Inflammatory macrophage treated with lipopolysaccharide for 1 hour (primary cell): ENCODE measurements around the gene DLX3.
A peak's percentile ranks its signal among the peaks of the same experiment; 100 is the strongest.

ENCODE experiments used
- DNase-seq, 2 donors: peaks; one replicate each; pipeline ENCODE4 v3.0.0-alpha.2; 2020 to 2022

DLX3 gene

DNA sequence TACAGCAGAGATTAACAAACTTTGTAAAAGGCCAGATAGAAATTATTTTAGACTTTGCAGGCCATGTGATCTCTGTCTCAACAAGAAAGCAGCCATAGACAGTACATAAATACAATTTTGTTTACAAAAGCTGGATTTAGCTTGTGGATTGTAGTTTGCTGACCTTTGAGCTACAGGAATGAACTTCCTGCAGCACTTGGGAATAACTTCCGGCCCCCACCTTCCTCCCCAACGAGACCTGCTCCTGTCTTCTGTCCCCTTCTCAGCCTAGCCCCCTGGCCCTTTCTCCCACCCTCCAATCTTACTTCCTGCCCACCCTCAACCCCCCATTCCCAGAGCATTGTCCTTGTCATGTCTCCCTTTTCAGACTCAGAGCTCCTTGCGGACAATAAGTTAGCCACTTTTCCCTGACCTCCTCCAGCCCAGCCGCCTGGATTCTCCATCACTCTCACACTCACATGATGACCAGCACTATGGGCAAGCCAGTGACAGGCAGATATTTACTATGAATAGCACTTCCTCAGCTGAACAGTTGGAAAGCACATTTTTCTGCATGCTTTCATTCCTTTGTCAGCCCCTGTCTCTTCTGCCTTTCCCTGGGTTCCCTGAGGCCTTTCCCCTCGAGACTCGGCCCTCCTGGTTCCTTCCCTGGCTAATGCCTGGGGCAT is 27.6 kb upstream of the DLX3 start:
- no peak for DNase-seq

GRCh38 chr17:50021681-50022370 is 26.8 kb upstream of the DLX3 start:
- no peak for DNase-seq

GRCh38 chr17:50020841-50021599 is 26.0 kb upstream of the DLX3 start:
- DNase-seq, result peak; percentile 30 to 47

DNA sequence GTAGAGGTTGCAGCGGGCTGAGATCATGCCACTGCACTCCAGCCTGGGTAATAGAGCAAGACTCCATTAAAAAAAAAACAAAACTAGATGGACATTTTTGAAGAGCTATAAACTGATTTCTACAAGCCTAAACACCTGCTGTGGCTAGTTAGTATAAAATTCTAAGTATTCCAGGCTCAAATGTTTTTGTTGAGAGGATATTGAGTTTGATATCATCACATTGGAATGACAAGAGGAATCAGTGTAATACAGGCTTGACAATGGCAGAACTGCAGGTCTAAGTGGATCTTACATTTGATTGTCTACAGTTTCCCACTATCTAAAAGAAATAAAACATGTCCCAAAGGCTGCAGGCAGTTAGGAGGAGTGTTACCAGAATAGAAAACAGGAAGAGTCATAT is 23.9 kb upstream of the DLX3 start:
- DNase-seq, result no peak

DNA sequence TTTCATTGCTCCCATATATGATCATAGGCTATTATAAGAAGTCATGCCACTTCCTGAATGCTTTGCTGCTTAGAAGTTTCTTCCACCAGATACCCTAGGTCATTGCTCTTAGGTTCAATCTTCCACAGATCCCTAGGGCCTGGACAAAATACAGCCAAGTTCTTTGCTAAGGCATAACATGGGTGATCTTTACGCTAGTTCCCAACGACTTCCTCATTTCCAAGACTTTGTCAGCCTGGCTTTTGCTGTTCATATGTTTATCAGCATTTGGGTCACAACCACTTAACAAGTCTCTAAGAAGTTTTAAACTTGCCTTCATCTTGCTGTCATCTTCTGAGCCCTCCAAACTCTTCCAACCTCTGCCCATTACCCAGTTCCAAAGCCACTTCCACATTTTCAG is 20.1 kb upstream of the DLX3 start:
- DNase-seq, result no peak

GRCh38 chr17:50014471-50015088 is 19.6 kb upstream of the DLX3 start:
- DNase-seq, result no peak

DNA sequence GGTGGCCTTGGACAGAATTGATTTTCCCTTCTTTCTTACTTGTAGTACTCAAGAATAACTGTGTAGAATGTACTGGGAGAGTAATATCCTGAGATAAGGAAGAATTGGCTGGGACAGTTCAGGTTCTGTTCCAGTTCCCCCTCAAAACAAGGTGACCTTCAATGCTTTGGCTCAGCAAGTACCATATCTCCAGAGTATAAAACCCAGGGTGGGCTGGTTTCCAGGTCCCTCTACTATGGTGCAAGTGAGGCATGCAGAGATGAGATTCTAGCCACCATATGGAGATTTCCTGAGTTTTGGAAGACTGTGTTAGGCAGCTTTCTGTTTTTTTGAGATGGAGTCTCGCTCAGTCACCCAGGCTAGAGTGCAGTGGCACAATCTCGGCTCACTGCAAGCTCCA is 18.1 kb upstream of the DLX3 start:
- DNase-seq, result no peak

DNA sequence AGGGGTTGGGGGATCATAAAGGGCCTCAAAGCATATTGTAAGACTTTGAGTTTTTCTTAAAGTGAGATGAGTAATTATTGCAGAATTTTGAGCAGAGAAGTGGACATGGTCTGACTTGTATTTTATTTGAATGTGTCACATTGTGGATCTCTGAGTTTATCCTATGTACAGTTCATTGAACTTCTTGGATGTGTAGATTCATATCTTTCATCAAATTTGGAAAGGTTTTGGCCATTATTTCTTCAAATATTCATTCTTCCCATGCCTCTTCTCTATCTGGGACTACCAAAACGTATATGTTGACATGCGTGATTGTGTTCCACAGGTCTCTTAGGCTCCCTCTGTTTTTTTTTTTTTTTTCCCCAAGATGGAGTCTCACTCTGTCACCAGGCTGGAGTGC is 14.3 kb upstream of the DLX3 start:
- DNase-seq, result no peak

DNA sequence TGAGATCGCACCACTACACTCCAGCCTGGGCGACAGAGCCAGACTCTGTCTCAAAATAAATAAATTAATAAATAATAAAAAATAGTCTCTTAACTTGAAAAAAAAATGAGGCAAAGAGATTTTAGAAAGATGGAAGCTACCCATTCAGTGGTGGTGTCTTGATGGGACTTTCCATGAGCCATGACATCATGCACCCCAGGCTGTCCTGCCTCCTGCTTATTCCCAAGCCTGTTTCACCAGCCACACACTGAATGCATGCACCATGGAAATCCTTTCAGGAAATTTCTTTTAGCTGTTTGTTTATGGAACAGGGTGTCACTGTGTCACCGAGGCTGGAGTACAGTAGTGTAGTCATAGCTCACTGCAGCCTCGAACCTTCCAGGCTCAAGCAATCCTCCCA is 8.9 kb upstream of the DLX3 start:
- peak in 1 of 2 donors; percentile 44 for DNase-seq

DNA sequence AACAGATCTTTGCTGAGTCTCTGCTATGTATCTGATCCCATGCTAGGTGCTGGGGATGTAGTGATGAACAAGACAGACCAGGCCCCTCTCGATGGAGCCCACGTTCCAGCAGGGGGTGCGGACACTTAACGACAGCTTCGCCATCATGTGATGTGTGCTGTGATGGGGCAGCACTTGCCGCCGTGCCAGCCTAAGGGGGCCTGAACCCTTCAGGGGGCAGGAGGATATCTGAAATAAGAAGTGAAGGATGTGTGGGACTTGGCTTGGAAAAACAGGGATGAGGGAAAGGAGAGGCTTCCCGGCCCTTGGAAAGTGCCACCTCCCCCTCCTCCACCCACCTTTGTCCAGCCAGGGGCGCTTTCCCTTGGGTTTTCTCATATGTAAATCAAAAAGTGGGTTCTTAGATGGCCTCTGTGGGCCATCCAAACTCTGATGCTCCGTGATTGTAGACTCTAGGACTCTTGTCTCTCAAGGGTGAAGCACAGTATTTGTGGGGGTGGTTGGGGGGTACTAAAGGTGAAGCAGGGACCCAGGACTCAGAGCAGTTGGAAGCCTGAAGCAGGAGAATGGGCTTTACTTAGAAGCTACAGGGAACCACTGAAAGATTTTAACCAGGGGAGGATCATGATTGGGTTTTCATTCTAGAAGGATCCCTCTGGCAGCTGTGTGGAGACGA is 4.0 kb upstream of the DLX3 start:
- no peak for DNase-seq

- DNase-seq, result peak; percentile 64 to 92
Observed at GRCh38 chr17:49997773-49998703, 3.0 kb upstream of the DLX3 start.

DNA sequence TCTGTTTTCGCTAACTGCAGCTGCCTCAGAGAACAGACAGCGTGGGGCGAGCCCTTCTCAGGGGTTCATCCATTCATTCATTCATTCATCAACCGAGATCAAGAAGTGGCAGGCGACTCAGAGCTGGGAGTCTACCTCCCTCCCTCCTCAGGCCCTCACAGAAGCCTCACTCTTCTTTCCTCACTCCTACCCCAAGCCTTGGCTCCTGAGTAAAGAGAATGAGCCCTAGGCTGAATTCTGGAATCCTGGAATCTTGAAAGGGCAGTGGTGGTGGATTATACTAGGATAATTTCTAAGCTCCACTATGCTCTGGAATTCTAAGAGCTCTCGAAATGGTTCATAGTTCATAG is 2.3 kb upstream of the DLX3 start:
- DNase-seq, result no peak

- DNase-seq, result peak in 1 of 2 donors; percentile 76
Observed at GRCh38 chr17:49996495-49997300, 1.7 kb upstream of the DLX3 start.

DNA sequence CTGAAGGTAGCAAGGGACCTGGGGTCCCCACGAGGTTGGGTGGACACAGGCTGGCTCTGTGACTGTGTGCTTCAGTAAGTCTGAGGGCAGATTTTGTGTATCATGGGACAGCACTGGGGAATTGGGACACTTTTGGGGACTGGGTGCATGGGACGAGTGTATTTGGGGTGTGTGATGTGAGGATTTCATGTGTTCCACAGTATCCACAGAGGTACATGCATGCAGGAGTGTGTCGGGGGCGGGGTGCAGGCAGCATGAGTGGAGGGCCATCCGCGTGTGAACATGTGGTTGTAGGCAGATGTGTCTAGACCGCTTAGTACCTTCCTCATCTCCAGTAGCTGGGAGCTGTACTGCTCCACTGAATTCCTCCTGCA is 1.1 kb upstream of the DLX3 start:
- DNase-seq, result no peak

- DNase-seq, result no peak
Observed at GRCh38 chr17:49994085-49995054, 654 bp downstream of the DLX3 start.

GRCh38 chr17:49993423-49994060 is 1.5 kb downstream of the DLX3 start:
- DNase-seq, result no peak

DNA sequence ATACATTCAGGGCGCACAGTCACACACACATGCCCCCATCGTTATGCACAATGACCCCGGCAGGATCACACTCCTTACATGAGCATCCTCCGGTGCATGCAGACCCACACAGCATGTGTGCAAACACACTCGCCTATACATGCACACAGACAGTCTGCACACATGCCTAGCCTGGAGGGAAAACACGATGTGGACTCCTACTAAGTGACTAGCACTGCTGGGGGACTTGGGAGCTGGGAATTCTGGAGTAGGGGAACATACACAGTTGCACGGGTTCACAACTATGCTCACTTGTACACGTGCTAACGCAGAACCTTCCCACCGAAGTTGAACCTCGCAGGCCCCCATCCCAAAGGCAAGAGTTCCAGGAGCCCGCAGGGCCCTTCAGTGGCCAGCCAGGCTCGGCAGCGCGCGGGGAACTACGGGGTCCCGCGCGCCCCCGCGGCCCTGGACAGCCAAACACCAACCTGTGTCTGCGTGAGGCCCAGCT is 2.0 kb downstream of the DLX3 start:
- no peak for DNase-seq

DNA sequence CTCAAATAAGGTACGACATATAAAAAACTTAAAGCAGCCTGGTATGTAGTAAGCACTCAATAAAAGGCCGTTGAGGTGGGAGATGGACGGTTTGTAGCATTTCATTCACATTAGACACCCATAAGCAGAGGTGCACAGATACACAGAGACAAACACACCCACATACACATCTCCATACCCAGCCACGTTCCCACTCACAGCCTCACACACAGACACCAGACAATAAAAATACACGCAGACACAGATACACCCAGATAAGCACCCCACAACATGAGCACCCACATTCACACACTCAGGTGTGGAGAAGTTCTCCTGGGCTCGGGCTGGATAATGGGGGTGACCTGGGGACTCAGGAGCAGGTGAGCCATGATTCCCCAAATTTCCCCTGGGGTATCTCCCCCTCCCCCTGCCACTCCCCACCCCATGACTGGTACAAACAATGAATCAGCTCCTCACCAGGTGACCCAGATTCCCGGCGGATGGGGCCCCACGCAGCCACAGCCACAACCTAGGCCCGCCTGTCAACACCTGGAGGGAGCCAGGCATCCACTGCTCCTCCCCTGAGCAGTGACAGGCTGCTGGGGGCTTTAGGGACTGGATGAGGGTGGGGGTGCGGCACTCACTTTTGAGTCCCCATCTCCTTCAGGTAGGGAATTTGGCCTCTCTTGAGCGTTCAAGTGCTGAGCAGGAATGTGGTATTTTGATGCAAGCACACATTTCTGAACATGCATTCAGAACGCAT is 2.7 kb downstream of the DLX3 start:
- DNase-seq, result no peak
